Measurements from ENCODE around the gene MBD1.

Gene MBD1

GRCh38 chr18:50280707-50281294, 522 bp downstream of the MBD1 start:
- no peaks in the 10 kb centered on the region for H3K27me3 ChIP-seq (ENCODE audit: control insufficient read depth in 1 of 2, insufficient read depth in 1 of 2, low read length in 2 of 2)
- peak overlapping the region; percentile 60 to 66 for H3K23ac ChIP-seq (ENCODE audit: low read length in 2 of 2)
- peak overlapping the region; percentile 60 to 99 for H3K18ac ChIP-seq (ENCODE audit: low read depth in 1 of 2, low read length in 2 of 2)
- peak overlapping the region; percentile 77 for H2AFZ ChIP-seq (ENCODE audit: low read depth, low read length)
- no peak overlapping the region for H2AK5ac ChIP-seq (ENCODE audit: low read length, severe bottlenecking)
- 2% methylated on average over 16 of the region's 16 CpGs for WGBS
- peak overlapping the region; percentile 96 for H3K9ac ChIP-seq (ENCODE audit: low read length)
- no peaks in the 10 kb centered on the region for H3K9me3 ChIP-seq (ENCODE audit: control insufficient read depth, low read length)
- H3K4me3 ChIP-seq (ENCODE audit: insufficient read depth in 1 of 2, low read depth in 1 of 2, low read length in 2 of 2): peak overlapping the region; percentile 82 to 97
- peaks cover 35% of the 10 kb centered on the region for H3K79me1 ChIP-seq (replicated peaks; ENCODE audit: low read length, poor library complexity, severe bottlenecking)
- H3K27ac ChIP-seq (ENCODE audit: low read length, poor library complexity, severe bottlenecking): peak overlapping the region; percentile 85
- peaks cover 16% of the 10 kb centered on the region for H3K4me1 ChIP-seq (ENCODE audit: control insufficient read depth, insufficient read depth, low read depth, low read length)
- H2BK120ac ChIP-seq (ENCODE audit: low read depth, low read length): no peak overlapping the region
- peak overlapping the region; percentile 22 for H4K91ac ChIP-seq (ENCODE audit: low read length)
- H3K4me2 ChIP-seq (ENCODE audit: low read length, poor library complexity, severe bottlenecking): peak overlapping the region; percentile 82
- peak overlapping the region in 1 of 2 experiments; percentile 86 for H3K4ac ChIP-seq (ENCODE audit: low read depth in 1 of 2, low read length in 2 of 2)
- H2BK5ac ChIP-seq (ENCODE audit: low read depth, low read length, poor library complexity, severe bottlenecking): no peak overlapping the region
- peak overlapping the region; percentile 73 for H4K8ac ChIP-seq (ENCODE audit: low read length)
- H3K14ac ChIP-seq (ENCODE audit: low read length in 2 of 2): peak overlapping the region in 1 of 2 experiments; percentile 99
- H3K36me3 ChIP-seq (ENCODE audit: control insufficient read depth in 1 of 2, insufficient read depth in 2 of 2, low read depth in 1 of 2, low read length in 2 of 2): peaks cover 54 to 68% of the 10 kb centered on the region in 2 experiments
- no peak for DNase-seq
- H2BK12ac ChIP-seq (ENCODE audit: low read length in 2 of 2): peak overlapping the region in 1 of 2 experiments; percentile 30
- H2BK15ac ChIP-seq (ENCODE audit: low read depth, poor library complexity, severe bottlenecking): no peak overlapping the region

GRCh38 chr18:50279752-50280151, 1.6 kb downstream of the MBD1 start:
- Histone ChIP-seq H4K91ac (ENCODE audit: low read length) (no peak overlapping the region), H2AK5ac (ENCODE audit: low read length, severe bottlenecking) (no peak overlapping the region), H4K8ac (ENCODE audit: low read length) (no peak overlapping the region), H3K4me1 (ENCODE audit: control insufficient read depth, insufficient read depth, low read depth, low read length) (peaks cover 14% of the 10 kb centered on the region), H2BK120ac (ENCODE audit: low read depth, low read length) (no peak overlapping the region), H2BK5ac (ENCODE audit: low read depth, low read length, poor library complexity, severe bottlenecking) (no peak overlapping the region), H3K4me2 (ENCODE audit: low read length, poor library complexity, severe bottlenecking) (peak overlapping the region; percentile 6), H2BK15ac (ENCODE audit: low read depth, poor library complexity, severe bottlenecking) (no peak overlapping the region), H3K27me3 (ENCODE audit: control insufficient read depth in 1 of 2, insufficient read depth in 1 of 2, low read length in 2 of 2) (no peaks in the 10 kb centered on the region), H3K9ac (ENCODE audit: low read length) (peak overlapping the region; percentile 96), H3K9me3 (ENCODE audit: control insufficient read depth, low read length) (no peaks in the 10 kb centered on the region), H2BK12ac (ENCODE audit: low read length in 2 of 2) (no peak overlapping the region), H3K4me3 (ENCODE audit: insufficient read depth in 1 of 2, low read depth in 1 of 2, low read length in 2 of 2) (peak overlapping the region in 1 of 2 experiments; percentile 97), H3K79me1 (replicated peaks; ENCODE audit: low read length, poor library complexity, severe bottlenecking) (peaks cover 36% of the 10 kb centered on the region), H2AFZ (ENCODE audit: low read depth, low read length) (no peak overlapping the region), H3K14ac (ENCODE audit: low read length in 2 of 2) (no peak overlapping the region), H3K23ac (ENCODE audit: low read length in 2 of 2) (no peak overlapping the region), H3K27ac (ENCODE audit: low read length, poor library complexity, severe bottlenecking) (no peak overlapping the region), H3K4ac (ENCODE audit: low read depth in 1 of 2, low read length in 2 of 2) (no peak overlapping the region), H3K36me3 (ENCODE audit: control insufficient read depth in 1 of 2, insufficient read depth in 2 of 2, low read depth in 1 of 2, low read length in 2 of 2) (peaks cover 54 to 71% of the 10 kb centered on the region in 2 experiments), H3K18ac (ENCODE audit: low read depth in 1 of 2, low read length in 2 of 2) (no peak overlapping the region)
- WGBS: 98% methylated on average over 6 of the region's 7 CpGs
- no peak for DNase-seq

- Histone ChIP-seq H3K9me3 (ENCODE audit: control insufficient read depth, low read length) (no peaks in the 10 kb centered on the region), H3K36me3 (ENCODE audit: control insufficient read depth in 1 of 2, insufficient read depth in 2 of 2, low read depth in 1 of 2, low read length in 2 of 2) (peaks cover 54 to 71% of the 10 kb centered on the region in 2 experiments), H3K4me1 (ENCODE audit: control insufficient read depth, insufficient read depth, low read depth, low read length) (peaks cover 14% of the 10 kb centered on the region), H3K4me3 (ENCODE audit: insufficient read depth in 1 of 2, low read depth in 1 of 2, low read length in 2 of 2) (no peak overlapping the region), H3K14ac (ENCODE audit: low read length in 2 of 2) (no peak overlapping the region), H2AFZ (ENCODE audit: low read depth, low read length) (no peak overlapping the region), H3K9ac (ENCODE audit: low read length) (no peak overlapping the region), H3K4me2 (ENCODE audit: low read length, poor library complexity, severe bottlenecking) (no peak overlapping the region), H2BK5ac (ENCODE audit: low read depth, low read length, poor library complexity, severe bottlenecking) (no peak overlapping the region), H2BK12ac (ENCODE audit: low read length in 2 of 2) (no peak overlapping the region), H3K27me3 (ENCODE audit: control insufficient read depth in 1 of 2, insufficient read depth in 1 of 2, low read length in 2 of 2) (no peaks in the 10 kb centered on the region), H3K4ac (ENCODE audit: low read depth in 1 of 2, low read length in 2 of 2) (no peak overlapping the region), H4K91ac (ENCODE audit: low read length) (no peak overlapping the region), H2BK15ac (ENCODE audit: low read depth, poor library complexity, severe bottlenecking) (no peak overlapping the region), H3K23ac (ENCODE audit: low read length in 2 of 2) (no peak overlapping the region), H3K18ac (ENCODE audit: low read depth in 1 of 2, low read length in 2 of 2) (no peak overlapping the region), H3K79me1 (replicated peaks; ENCODE audit: low read length, poor library complexity, severe bottlenecking) (peaks cover 50% of the 10 kb centered on the region), H3K27ac (ENCODE audit: low read length, poor library complexity, severe bottlenecking) (peak overlapping the region; percentile 33), H2AK5ac (ENCODE audit: low read length, severe bottlenecking) (no peak overlapping the region), H4K8ac (ENCODE audit: low read length) (no peak overlapping the region), H2BK120ac (ENCODE audit: low read depth, low read length) (no peak overlapping the region)
- WGBS: 78% methylated on average over 3 of the region's 6 CpGs
- DNase-seq: peak; percentile 45
These were observed 3.4 kb downstream of the MBD1 start for GRCh38 chr18:50277942-50278341.

GRCh38 chr18:50276452-50276851, 4.9 kb downstream of the MBD1 start:
- Histone ChIP-seq H3K4ac (ENCODE audit: low read depth in 1 of 2, low read length in 2 of 2) (no peak overlapping the region), H2BK15ac (ENCODE audit: low read depth, poor library complexity, severe bottlenecking) (no peak overlapping the region), H3K4me2 (ENCODE audit: low read length, poor library complexity, severe bottlenecking) (no peak overlapping the region), H3K27me3 (ENCODE audit: control insufficient read depth in 1 of 2, insufficient read depth in 1 of 2, low read length in 2 of 2) (no peaks in the 10 kb centered on the region), H4K8ac (ENCODE audit: low read length) (no peak overlapping the region), H3K4me1 (ENCODE audit: control insufficient read depth, insufficient read depth, low read depth, low read length) (peaks cover 3% of the 10 kb centered on the region), H3K36me3 (ENCODE audit: control insufficient read depth in 1 of 2, insufficient read depth in 2 of 2, low read depth in 1 of 2, low read length in 2 of 2) (peaks cover 56 to 78% of the 10 kb centered on the region in 2 experiments), H2AK5ac (ENCODE audit: low read length, severe bottlenecking) (no peak overlapping the region), H3K23ac (ENCODE audit: low read length in 2 of 2) (no peak overlapping the region), H2AFZ (ENCODE audit: low read depth, low read length) (no peak overlapping the region), H2BK12ac (ENCODE audit: low read length in 2 of 2) (no peak overlapping the region), H3K14ac (ENCODE audit: low read length in 2 of 2) (no peak overlapping the region), H3K79me1 (replicated peaks; ENCODE audit: low read length, poor library complexity, severe bottlenecking) (peaks cover 51% of the 10 kb centered on the region), H3K9ac (ENCODE audit: low read length) (no peak overlapping the region), H2BK5ac (ENCODE audit: low read depth, low read length, poor library complexity, severe bottlenecking) (no peak overlapping the region), H4K91ac (ENCODE audit: low read length) (no peak overlapping the region), H3K18ac (ENCODE audit: low read depth in 1 of 2, low read length in 2 of 2) (no peak overlapping the region), H3K27ac (ENCODE audit: low read length, poor library complexity, severe bottlenecking) (no peak overlapping the region), H3K9me3 (ENCODE audit: control insufficient read depth, low read length) (no peaks in the 10 kb centered on the region), H3K4me3 (ENCODE audit: insufficient read depth in 1 of 2, low read depth in 1 of 2, low read length in 2 of 2) (no peak overlapping the region), H2BK120ac (ENCODE audit: low read depth, low read length) (no peak overlapping the region)
- WGBS: 98% methylated on average over 4 of the region's 4 CpGs
- DNase-seq: no peak

All from mesenchymal stem cell (in vitro differentiated cells and primary cell).